H1 (cell line): Measurements from ENCODE around the gene MAPK1. TPM values are rescaled to one million over a fixed set of nuclear protein-coding genes. Genes with fewer than 3 reads are reported as not detected.
"Not testable (repeated sequence)": the region's sequence is repeated elsewhere in the genome, so short reads cannot be mapped to it uniquely, and the experiment has no call there.

Experiments
- CTCF ChIA-PET: fragments of 300-600 bp; sonication (Branson Sonifier 250); formaldehyde crosslinking; loops from one replicate; lab custom pipeline; 2021; ENCODE audit not compliant: partially characterized antibody; lab: Charles Lee
- POLR2A ChIA-PET: fragments of 300-600 bp; sonication (Branson Sonifier 250); formaldehyde crosslinking; loops from one replicate; lab custom pipeline; 2021; ENCODE audit warnings: inconsistent platforms; ENCODE audit not compliant: partially characterized antibody; lab: Charles Lee
- DNase-seq, 2 experiments: peaks; one replicate each; pipeline versions ENCODE4 v3.0.0 to v3.0.0-alpha.2; 2010 to 2022; ENCODE audit warnings: low spot score in 2 of 2, low read depth in 1 of 2, mixed read lengths in 1 of 2
- FAIRE-seq: peaks from 2 replicates; lab custom pipeline; 2011; peaks lifted over from hg19 to GRCh38; lab: Jason Lieb, UNC
- H2AFZ ChIP-seq: 2 replicates; pipeline ENCODE4 v1.8.1; 2012; ENCODE audit warnings: low read length, inconsistent platforms
- H2AK5ac ChIP-seq: 2 replicates; pipeline ENCODE4 v1.6.1; 2013; ENCODE audit warnings: low read depth, low read length
- H2BK120ac ChIP-seq: replicated peaks from 2 replicates; pipeline ENCODE3; 2013; ENCODE audit warnings: low read depth, low read length, inconsistent platforms
- H2BK12ac ChIP-seq: 2 replicates; pipeline ENCODE4 v1.6.1; 2013; ENCODE audit warnings: low read depth, low read length
- H2BK15ac ChIP-seq: 2 replicates; pipeline ENCODE4 v1.6.1; 2013; ENCODE audit warnings: low read length
- H2BK20ac ChIP-seq: 2 replicates; pipeline ENCODE4 v1.6.1; 2013; ENCODE audit warnings: low read length
- H2BK5ac ChIP-seq: 2 replicates; pipeline ENCODE4 v1.6.1; 2013; ENCODE audit warnings: low read depth, low read length
- H3K14ac ChIP-seq: 2 replicates; pipeline ENCODE4 v1.6.1; 2013; ENCODE audit warnings: inconsistent platforms; ENCODE audit not compliant: insufficient read length
- H3K18ac ChIP-seq: 2 replicates; pipeline ENCODE4 v1.6.1; 2013; ENCODE audit warnings: low read length; ENCODE audit errors: extremely low read depth
- H3K23ac ChIP-seq: 2 replicates; pipeline ENCODE4 v1.6.1; 2013; ENCODE audit warnings: inconsistent platforms; ENCODE audit not compliant: insufficient read length
- H3K23me2 ChIP-seq: 2 replicates; pipeline ENCODE4 v1.6.1; 2013; ENCODE audit warnings: low read depth, low read length
- H3K27ac ChIP-seq: 2 replicates; pipeline ENCODE4 v1.6.1; 2011; ENCODE audit warnings: low read depth, low read length, inconsistent platforms
- H3K27me3 ChIP-seq, 4 experiments: replicated peaks in 1 of 4; 1 replicate in 1 of 4; 2 replicates in 3 of 4; pipeline versions ENCODE4 v1.6.1 to v1.8.1; 2011 to 2013; ENCODE audit warnings: low read length in 3 of 4, mild to moderate bottlenecking in 3 of 4, inconsistent platforms in 2 of 4, mixed read lengths in 2 of 4, moderate library complexity in 1 of 4; ENCODE audit not compliant: control insufficient read depth in 3 of 4, insufficient read depth in 3 of 4; ENCODE audit errors: extremely low read depth in 1 of 4
- H3K36me3 ChIP-seq, 4 experiments: 2 replicates each; pipeline versions ENCODE4 v1.6.1 to v1.8.1; 2011 to 2013; ENCODE audit warnings: mild to moderate bottlenecking in 4 of 4, low read length in 3 of 4, moderate library complexity in 2 of 4, control low read depth in 1 of 4, inconsistent platforms in 1 of 4; ENCODE audit not compliant: insufficient read depth in 4 of 4, control insufficient read depth in 2 of 4
- H3K4ac ChIP-seq: replicated peaks from 2 replicates; pipeline ENCODE3; 2013; ENCODE audit warnings: low read length, low read depth, mixed read lengths, inconsistent platforms; ENCODE audit not compliant: insufficient read length
- H3K4me1 ChIP-seq, 4 experiments: replicated peaks in 1 of 4; 1 replicate in 1 of 4; 2 replicates in 3 of 4; pipeline versions ENCODE4 v1.6.1 to v1.8.1; 2011 to 2013; ENCODE audit warnings: low read length in 3 of 4, inconsistent platforms in 2 of 4, mixed read lengths in 1 of 4; ENCODE audit not compliant: insufficient read depth in 4 of 4, control insufficient read depth in 3 of 4
- H3K4me2 ChIP-seq, 2 experiments: 2 replicates each; pipeline versions ENCODE4 v1.6.1 to v1.8.1; 2011 to 2013; ENCODE audit warnings: low read depth in 2 of 2, low read length in 2 of 2, control low read depth in 1 of 2, inconsistent platforms in 1 of 2, mild to moderate bottlenecking in 1 of 2; ENCODE audit not compliant: insufficient read depth in 1 of 2
- H3K4me3 ChIP-seq, 4 experiments: fragments of 200-600, 300-600 bp in 1 of 4; sonication (generic), shearing (Covaris generic), sonication (Bioruptor Twin) in 1 of 4; 2 replicates each; pipeline versions ENCODE4 v1.5.1 to v1.8.1; 2011 to 2016; ENCODE audit warnings: low read length in 4 of 4, low read depth in 3 of 4, control low read depth in 2 of 4, inconsistent platforms in 2 of 4, mild to moderate bottlenecking in 2 of 4, mixed read lengths in 1 of 4, moderate library complexity in 1 of 4; ENCODE audit not compliant: insufficient read depth in 2 of 4; ENCODE audit errors: extremely low read depth in 1 of 4
- H3K56ac ChIP-seq: replicated peaks from 2 replicates; pipeline ENCODE3; 2013; ENCODE audit warnings: low read depth, mild to moderate bottlenecking, mixed read lengths, low read length, inconsistent platforms; ENCODE audit not compliant: insufficient read length
- H3K79me1 ChIP-seq: 2 replicates; pipeline ENCODE4 v1.6.1; 2013; ENCODE audit warnings: low read depth, low read length, control low read depth
- H3K79me2 ChIP-seq, 2 experiments: 2 replicates each; pipeline versions ENCODE4 v1.6.1 to v1.8.1; 2012 to 2013; ENCODE audit warnings: low read length in 2 of 2, mild to moderate bottlenecking in 2 of 2, inconsistent platforms in 1 of 2; ENCODE audit not compliant: insufficient read depth in 2 of 2, control insufficient read depth in 1 of 2
- H3K9ac ChIP-seq, 4 experiments: replicated peaks in 1 of 4; 1 replicate in 1 of 4; 2 replicates in 3 of 4; pipeline versions ENCODE4 v1.6.1 to v1.8.1; 2011 to 2013; ENCODE audit warnings: low read depth in 3 of 4, low read length in 3 of 4, control low read depth in 2 of 4, mild to moderate bottlenecking in 2 of 4, moderate library complexity in 2 of 4, inconsistent platforms in 1 of 4; ENCODE audit errors: extremely low read depth in 1 of 4
- H3K9me3 ChIP-seq, 2 experiments: 2 replicates each; pipeline versions ENCODE4 v1.6.1 to v1.8.1; 2012 to 2013; ENCODE audit warnings: mild to moderate bottlenecking in 2 of 2, moderate library complexity in 2 of 2, control low read depth in 1 of 2, inconsistent platforms in 1 of 2, low read depth in 1 of 2, low read length in 1 of 2, mixed read lengths in 1 of 2; ENCODE audit not compliant: insufficient read depth in 2 of 2
- H4K20me1 ChIP-seq, 2 experiments: replicated peaks in 1 of 2; 2 replicates each; pipeline versions ENCODE3 to v1.8.1; 2011 to 2013; ENCODE audit warnings: inconsistent platforms in 2 of 2, low read length in 2 of 2, mild to moderate bottlenecking in 1 of 2; ENCODE audit not compliant: insufficient read depth in 2 of 2, control insufficient read depth in 1 of 2
- H4K5ac ChIP-seq: 2 replicates; pipeline ENCODE4 v1.6.1; 2013; ENCODE audit warnings: low read length, low read depth, mixed read lengths, inconsistent platforms; ENCODE audit not compliant: insufficient read length
- H4K8ac ChIP-seq: 2 replicates; pipeline ENCODE4 v1.8.0; 2013; ENCODE audit warnings: mild to moderate bottlenecking, moderate library complexity, low read length, inconsistent platforms; ENCODE audit not compliant: insufficient read depth; ENCODE audit errors: extremely low read depth
- H4K91ac ChIP-seq: replicated peaks from 2 replicates; pipeline ENCODE3; 2013; ENCODE audit warnings: low read length, mixed read lengths, inconsistent platforms; ENCODE audit not compliant: insufficient read length
- WGBS, 2 experiments: shearing (Covaris generic) in 1 of 2; methylation state at CpG; one replicate each; pipeline versions ENCODE4 v1.1.6 to v1.1.7; 2013 to 2015; ENCODE audit warnings: low lambda C conversion rate in 2 of 2, mixed read lengths in 2 of 2, inconsistent platforms in 1 of 2, low coverage in 1 of 2, missing lambda C conversion rate in 1 of 2; ENCODE audit not compliant: insufficient replicate concordance in 2 of 2, insufficient coverage in 1 of 2, insufficient read length in 1 of 2; ENCODE audit errors: extremely low coverage in 1 of 2, missing lambda C conversion rate in 1 of 2; 5-methylcytosine and 5-hydroxymethylcytosine counted together
- polyA plus RNA-seq, 7 experiments: library from polyadenylated mRNA; depleted of rRNA in 3 of 7; stranded (reverse) in 5 of 7; unstranded in 2 of 7; fragments of >200 nt in 5 of 7; fragments of 200-250 nt in 2 of 7; gene quantifications; 1 replicate in 5 of 7; 2 replicates in 1 of 7; 4 replicates in 1 of 7; pipeline versions ENCODE4 v1.2.1 to v1.2.3, GENCODE V29; 2011 to 2013; ENCODE audit warnings: missing spikeins in 2 of 7, mixed read lengths in 2 of 7
- total RNA-seq: library from RNA; stranded (reverse); fragmentation: NEBNext Ultra II Directional; extraction: Animal tissue kit (Norgen Biotek cat#: 25700); gene quantifications from 2 replicates; pipeline ENCODE4 v1.2.1, GENCODE V29; 2021

The MAPK1 gene
- total and polyA plus RNA-seq, 2 of the 8 experiments (the other 6 are each of a cell fraction or from before 2014, with no cell fraction given) = 28.1 to 101 TPM

GRCh38 chr22:21839104-21839764, 28.2 kb downstream of the MAPK1 start:
- DNase-seq, FAIRE-seq, H2BK5ac ChIP-seq, H3K14ac ChIP-seq, H3K27ac ChIP-seq, H3K56ac ChIP-seq, H3K9me3 ChIP-seq, H2AFZ ChIP-seq, H3K4me1 ChIP-seq, H3K36me3 ChIP-seq, H3K4me2 ChIP-seq, H4K91ac ChIP-seq, H2BK12ac ChIP-seq, H3K27me3 ChIP-seq, H3K18ac ChIP-seq, H2BK15ac ChIP-seq, H2AK5ac ChIP-seq, H2BK20ac ChIP-seq, POLR2A ChIA-PET, H2BK120ac ChIP-seq, H4K5ac ChIP-seq, H4K8ac ChIP-seq, H3K23me2 ChIP-seq, H3K4ac ChIP-seq, H3K23ac ChIP-seq, H3K9ac ChIP-seq, H3K4me3 ChIP-seq: not testable (repeated sequence)
- Histone ChIP-seq H3K79me1 (peaks cover 18% of the 10 kb centered on the region), H3K79me2 (peaks cover 3 to 92% of the 10 kb centered on the region in 2 experiments), H4K20me1 (peaks cover 12 to 20% of the 10 kb centered on the region in 2 experiments)
- CTCF ChIA-PET = interaction anchor here (0.8 to 1.7 kb wide), 2 partner anchors 14 to 17 kb away, joined by 3 to 6 read pairs; no protein-coding TSS in a partner anchor
- 88% methylated on average over 10 of the region's 10 CpGs; no CpG with 5 or more reads in 1 of the 2 experiments for WGBS, 2 experiments
